Inflammatory macrophage treated with lipopolysaccharide for 4 hours (primary cell): ENCODE measurements around the gene ADGRG2.
A peak's percentile ranks its signal among the peaks of the same experiment; 100 is the strongest.
"Not testable (repeated sequence)": the region's sequence is repeated elsewhere in the genome, so short reads cannot be mapped to it uniquely, and the experiment has no call there.

ENCODE experiments used
- DNase-seq: peaks from one replicate; pipeline ENCODE4 v3.0.0-alpha.2; 2020

Gene ADGRG2

DNA sequence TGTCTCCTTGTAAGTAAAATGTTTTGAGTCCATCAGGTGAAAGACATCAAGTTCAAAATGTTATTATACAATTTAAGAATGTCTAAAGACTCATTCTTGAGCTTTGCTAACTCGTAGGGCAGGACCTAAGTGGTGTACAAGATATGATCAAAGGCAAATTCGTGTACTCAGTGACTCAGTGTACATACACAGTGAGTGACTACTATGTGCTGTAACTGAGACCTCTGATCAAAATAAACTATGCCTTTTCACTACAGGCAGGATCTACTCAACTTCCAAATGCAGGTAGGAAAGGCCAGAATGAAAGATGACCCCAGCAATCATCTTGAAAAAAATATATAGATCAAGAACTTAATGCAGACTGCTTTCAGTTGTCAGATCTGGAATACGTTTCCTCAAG is 49.9 kb downstream of the ADGRG2 start:
- no peak for DNase-seq

DNA sequence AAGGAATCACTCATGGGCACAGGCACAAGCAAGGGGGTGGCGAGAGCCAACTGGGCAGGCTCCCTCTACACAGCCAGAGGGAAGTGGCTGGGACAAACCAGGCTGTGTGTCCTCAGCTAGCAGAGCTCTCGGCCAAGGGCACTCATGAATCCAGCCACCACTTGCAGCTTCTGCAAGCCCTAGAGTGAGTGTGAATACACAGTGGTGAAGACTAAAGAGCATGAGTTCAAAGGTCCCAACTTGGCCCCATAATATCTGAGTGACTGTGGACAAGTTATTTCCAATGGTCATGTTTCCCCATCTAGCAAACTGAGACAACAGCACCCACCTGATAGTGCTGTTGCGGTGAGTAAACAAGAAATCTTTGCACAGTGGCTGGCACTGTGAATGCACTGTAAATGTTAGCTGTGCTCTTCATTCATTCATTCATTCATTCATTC is 51.7 kb downstream of the ADGRG2 start:
- no peak for DNase-seq

DNA sequence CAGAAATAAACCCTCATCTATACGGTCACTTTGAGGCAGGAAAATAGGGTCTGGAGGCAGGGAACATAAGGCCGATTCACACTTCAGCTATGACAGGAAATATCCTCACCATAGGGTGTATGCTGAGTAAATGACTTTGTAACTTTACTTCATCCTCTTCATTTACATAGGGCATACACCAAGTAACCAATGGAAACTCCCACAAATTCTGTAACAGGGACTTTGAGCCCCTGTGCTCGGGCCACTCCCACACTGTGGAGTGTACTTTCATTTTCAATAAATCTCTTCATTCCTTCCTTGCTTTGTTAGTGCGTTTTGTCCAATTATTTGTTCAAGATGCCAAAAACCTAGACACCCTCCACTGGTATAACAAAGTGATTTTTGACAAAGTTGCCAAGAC is 55.3 kb downstream of the ADGRG2 start:
- DNase-seq: peak; percentile 61

DNA sequence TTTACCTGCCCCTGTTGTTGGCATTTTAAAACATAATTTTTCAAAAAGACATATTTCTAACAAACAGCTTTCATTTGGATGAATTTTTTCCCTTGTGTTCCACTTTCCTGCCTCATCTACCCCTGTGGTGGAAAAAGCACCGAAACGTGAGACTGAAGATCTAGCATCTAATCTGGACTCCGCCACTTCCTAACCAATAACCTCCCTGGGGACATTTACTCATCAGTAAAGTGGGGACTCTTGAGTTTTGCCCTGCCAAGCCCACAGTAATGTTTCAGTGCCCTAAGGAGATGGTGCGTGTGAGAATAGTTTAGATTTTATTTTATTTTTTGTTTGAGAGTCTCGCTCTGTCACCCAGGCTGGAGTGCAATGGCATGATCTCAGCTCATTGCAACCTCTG is 56.7 kb downstream of the ADGRG2 start:
- no peak for DNase-seq

DNA sequence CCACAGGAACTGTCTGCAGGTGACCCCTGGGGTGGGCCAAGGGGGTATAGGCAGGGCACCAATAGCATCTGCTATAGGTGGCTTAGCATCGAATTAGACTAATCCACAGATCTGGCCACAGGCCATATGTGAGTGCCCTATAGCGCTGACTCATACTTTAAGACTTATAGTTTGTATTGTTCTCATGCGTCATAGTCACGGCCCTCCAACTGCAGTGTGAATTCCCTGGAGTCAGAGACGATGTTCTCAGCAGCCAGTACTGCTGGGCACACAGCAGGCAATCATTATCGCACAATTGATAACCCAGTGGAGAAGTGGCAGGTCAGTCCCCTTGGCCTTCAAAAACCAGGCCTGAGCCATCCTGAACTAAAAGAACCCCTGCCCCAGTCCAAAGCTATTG is 58.1 kb downstream of the ADGRG2 start:
- DNase-seq: no peak

DNA sequence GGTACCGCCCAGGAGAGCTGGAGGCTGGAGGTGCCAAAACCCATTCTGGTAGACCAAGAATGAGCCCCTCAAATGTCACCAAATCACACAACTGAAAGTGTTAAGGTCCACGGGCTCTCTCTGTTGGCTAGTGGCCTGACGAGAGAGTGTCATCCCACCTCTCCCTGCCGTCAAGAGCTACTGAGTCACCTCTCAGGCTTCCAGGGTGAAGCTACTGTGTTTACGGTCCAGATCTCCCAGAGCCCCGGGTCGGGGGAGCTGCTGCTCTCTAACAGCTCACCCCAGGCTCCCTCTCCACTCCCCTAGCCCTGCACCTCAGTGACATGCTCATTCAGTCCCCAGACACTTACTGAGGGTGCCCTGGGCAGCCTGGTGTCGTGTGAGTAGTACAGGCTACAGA is 59.2 kb downstream of the ADGRG2 start:
- DNase-seq: no peak

DNA sequence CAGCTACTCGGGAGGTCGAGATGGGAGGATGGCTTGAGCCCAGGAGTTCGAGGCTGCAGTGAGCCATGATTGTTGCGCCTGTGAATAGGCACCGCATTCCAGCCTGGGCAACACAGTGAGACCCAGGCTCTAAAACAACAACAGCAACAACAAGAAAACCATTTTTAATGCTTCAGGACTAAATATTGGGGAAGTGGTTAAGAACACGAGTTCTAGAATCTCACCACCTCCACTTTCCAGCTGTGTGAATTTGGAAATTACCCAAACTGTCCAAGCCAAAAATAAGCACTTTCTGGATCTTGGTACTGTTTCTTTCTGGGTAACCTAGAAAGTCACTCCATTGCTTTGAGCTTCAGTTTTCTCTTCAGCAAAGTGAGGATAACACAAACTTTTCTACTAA is 63.2 kb downstream of the ADGRG2 start:
- DNase-seq: peak; percentile 36

DNA sequence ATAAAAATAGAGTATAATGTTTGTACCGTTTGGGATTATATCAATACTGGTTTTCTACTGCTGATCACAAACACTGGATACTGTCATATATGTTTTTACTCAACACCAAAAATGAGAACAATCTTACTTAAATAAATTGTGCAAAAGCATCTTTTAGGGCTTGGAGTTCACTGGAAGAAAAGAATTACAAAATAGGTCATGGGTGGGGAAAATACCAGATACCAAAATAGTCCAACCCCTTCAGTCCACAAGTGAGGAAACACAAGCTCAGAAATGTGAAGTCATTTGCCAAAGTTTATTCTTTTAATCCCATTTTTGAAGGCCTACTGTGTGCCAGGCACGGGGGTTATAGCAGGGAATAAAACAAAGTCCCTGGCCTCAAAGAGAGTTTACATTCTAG is 64.4 kb downstream of the ADGRG2 start:
- peak; percentile 71 for DNase-seq

DNA sequence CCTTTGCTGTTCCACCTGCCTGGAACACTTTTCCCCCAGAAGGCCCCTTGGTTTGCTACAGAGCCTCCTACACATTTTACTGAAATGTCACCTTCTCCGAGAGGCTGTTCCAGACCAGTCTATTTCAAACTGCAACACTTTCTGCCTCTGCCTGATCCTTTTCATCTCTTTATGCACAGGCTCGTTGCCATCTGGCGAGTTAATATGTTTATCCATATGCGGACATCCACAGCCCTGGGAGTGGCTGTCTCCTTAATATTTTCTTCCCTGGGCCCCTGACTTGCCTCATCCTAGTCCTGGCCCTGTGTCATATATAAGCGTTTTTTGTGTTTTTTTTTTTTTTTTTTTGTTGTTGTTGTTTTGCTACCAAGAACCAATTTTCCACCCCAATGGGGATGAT is 73.2 kb downstream of the ADGRG2 start:
- DNase-seq: no peak

DNA sequence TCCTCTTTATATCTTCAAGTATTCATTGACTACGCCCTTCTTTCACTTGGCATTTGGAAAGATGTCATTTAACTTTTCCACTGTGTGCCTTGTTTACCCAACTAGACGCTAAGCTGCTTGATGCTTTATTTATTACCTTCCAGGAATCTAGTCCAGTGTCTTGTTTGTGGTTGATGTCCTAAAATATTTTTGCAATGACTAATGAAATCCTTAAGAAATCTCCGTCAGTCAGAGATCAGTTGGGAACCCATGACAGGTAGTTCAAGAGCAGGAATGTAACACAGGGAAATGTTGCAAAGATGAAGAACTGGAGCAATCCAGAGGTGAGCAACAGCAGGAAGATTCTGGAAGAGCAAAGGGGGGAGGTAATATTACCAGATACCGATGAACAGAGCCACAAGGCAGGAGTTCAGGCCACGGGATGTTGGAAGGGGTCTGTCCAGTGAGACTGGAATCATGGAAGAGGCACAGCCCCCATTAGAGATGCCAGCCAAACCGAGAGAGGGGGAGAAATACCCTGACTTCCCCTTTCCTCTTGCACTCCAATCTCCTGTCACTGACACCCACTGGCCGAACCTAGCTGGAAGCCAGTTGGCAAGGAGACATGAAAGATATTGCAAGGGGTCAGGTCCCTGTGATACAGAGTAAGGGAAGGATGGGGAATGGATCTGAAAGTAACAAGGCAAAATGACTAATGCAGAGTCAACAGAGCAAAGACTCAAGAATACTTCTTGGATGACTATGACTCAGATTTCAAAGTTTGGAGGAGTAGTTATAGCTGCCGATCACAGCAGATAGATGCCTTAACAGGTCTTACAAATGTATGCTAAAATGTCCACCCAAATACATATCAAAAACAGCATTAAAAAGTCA is 75.7 kb downstream of the ADGRG2 start:
- peak; percentile 35 for DNase-seq

DNA sequence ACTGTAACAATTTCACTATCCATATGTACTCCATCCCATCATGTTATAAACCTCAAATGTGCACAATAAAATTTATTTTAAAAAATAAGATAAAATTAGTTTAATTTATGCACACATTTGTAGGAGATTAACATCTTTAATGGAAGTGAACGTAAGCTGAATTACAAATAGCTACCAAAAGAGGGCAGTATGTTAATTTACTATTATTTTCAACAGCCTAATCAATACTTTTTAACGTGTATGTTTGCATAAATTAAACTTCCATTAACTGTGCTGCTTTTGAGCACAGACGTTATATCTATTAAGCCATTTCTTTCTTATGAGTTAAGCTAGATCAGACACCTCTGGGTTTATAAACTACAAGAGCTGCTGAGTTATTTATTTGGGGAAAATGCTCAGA is 81.9 kb downstream of the ADGRG2 start:
- DNase-seq: peak; percentile 5

DNA sequence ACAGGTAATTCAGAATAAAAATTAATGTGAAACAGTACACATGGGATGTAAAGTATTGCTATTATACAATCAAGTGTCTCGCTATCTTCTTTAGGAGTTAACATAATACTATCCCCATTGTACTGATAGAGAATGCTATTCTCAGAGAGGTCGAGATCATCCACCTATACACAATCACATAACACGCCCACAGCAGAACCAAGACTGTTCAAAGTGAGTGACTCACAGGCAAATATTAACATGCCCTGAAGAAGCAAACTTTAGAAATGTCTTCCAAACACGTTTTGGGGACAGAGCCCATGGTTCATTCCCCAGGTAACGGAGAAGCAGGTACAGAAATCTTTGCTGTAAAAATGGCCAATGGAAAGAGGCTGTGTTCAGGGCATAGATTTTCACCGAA is 88.2 kb downstream of the ADGRG2 start:
- DNase-seq: no peak

DNA sequence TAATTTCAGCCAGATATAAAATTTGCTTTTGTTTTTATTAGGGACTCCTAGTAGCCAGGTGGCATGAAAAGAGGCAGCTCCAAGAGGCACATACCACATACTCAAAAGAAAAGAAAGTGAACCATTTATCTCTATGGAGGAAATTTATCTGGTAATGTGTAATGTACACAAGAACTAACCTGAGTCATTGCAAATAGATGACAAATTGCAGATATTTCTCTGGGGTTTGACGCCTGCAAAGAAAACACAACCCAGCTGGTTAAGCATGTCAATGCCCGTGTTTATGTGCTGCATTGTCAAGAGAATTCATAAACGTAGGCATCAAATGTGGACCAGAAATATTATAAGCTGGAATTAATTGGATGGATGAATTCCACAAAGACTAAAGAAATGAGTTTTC is 91.5 kb downstream of the ADGRG2 start:
- DNase-seq: no peak

DNA sequence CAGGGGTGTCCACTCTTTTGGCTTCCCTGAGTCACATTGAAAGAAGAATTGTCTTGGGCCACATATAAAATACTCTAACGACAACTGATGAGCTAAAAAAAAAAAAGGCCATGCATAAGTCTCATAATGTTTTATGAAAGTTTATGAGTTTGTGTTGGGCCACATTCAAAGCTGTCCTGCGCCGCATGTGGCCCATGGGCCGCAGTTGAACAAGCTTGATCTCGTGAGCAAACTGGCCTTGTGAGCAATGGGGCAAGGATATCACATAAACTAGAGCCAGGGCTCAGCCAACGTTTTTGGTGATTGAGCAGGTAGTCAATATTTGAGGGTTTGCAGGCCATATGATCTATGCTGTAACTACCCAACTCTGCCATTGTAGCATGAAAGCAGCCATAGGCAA is 93.7 kb downstream of the ADGRG2 start:
- no peak for DNase-seq

DNA sequence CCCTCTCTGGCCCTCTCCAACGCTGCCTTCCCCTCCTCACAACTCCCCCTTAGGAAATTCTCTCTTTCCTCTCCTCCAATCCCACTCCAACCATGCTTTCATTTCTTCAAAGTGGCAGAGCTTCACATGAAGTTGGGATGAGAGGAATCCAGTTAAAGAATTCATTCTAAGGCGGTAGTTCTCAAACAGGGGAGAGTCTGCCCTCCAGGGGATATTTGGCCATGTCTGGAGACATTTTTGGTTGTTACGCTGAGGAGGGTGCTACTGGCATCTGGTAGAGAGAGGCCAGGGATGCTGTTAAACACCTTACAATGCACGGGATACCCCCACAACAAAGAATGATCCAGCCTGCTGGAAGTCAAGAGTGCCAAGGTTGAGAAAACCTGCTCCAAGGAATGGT is 97.9 kb downstream of the ADGRG2 start:
- no peak for DNase-seq

DNA sequence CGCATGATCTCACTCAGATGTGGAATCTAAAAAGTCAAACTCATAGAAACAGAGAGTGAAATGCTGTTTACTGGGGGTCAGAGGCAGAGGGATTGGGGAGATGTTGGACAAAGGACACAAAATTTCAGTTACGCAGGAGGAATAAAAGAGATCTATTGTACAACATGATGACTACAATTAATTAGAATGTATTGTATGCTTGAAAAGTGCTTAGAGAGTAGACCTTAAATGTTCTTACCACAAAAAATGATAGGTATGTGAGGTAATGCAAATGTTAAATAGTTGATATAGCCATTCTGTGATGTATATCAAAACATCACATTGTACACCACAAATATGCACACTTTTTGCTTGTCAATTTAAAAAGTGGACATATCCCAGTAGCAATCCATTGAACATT is 102.3 kb downstream of the ADGRG2 start:
- DNase-seq: no peak

DNA sequence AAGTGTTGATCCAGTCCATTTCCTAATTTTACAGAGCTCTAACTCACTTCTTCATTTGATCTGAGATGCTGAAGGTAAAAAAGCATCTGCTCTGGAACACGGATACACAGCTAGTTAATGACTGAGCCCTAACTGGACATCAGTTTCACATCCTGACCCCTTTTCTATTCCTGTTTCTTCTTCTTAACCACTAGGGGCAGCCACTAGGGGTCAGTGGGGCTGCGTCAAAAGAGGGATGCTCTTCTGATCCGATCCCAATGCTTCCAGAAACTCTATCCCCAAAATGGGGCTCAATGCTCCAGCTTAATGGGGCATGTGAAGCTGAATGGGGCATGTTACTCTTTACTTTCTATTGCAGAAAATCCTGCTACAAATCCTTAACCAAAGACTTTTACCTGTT is 105.0 kb downstream of the ADGRG2 start:
- peak; percentile 30 for DNase-seq

DNA sequence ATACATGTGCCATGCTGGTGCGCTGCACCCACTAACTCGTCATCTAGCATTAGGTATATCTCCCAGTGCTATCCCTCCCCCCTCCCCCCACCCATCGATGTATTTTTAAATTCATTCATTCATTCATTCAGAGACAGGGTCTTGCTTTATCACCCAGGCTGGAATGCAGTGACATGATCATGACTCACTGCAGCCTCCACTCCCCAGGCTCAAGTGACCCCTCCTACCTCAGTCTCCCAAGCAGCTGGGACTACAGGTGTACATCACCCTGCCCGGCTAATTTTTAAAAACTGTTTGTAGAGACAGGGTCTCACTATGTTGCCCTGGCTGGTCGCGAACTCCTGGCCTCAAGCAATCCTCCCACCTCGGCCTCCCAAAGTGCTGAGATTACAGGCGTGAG is 105.7 kb downstream of the ADGRG2 start:
- DNase-seq: not testable (repeated sequence)

DNA sequence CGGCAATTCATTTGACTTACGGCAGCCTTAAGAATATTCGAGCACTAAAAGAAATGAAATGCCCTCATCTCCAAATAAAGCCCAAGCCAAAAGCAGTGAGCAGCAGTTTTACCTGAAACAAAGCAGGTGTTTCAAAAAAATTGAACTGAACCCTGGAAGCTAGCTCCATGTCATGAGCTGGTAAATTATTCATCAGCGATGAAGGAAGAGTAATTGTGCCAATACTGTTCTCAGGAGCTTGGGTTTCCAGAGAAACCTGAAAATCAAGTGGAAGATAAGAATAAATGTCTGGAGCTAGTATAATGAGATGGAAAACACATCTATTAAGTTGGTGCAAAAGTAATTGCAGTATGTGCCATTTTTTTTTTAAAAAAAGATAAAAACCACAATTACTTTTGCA is 114.4 kb downstream of the ADGRG2 start:
- no peak for DNase-seq

DNA sequence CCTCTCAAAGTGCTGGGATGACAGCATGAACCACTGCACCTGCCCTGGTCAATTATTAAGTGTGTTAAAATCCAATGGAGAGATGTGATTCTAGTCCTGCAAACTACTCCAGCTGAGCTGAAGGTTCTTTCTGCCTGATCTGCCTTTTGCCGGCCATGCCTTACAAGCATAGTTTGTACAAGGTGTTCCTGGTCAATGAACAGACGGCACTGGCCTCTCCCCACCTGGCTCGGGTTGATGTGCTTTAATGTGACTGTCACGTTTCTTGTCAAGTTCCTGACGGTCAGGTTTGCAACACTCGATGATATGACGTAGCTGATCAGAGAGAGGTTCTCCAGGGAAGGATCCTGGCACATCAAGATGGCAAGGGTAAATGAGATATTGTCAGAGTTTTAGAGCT is 115.3 kb downstream of the ADGRG2 start:
- no peak for DNase-seq

DNA sequence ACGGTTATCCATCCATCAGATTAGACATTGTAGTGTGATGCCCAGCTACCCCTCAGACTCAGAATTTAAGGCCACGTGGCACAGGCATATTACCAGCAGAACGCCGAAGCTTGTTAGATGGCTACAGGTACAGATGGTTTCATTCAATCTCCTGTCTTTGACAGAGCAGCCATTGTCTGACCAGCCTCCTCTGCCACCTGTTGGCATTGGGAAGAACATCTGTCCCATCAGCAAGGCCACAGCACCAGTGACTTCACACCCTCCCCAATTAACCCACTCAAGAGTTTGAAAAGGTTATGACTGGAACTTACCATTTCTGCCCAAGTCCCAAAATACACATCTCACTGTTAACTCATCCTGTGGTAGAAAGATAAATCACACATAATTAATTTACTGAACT is 116.4 kb downstream of the ADGRG2 start:
- DNase-seq: no peak

DNA sequence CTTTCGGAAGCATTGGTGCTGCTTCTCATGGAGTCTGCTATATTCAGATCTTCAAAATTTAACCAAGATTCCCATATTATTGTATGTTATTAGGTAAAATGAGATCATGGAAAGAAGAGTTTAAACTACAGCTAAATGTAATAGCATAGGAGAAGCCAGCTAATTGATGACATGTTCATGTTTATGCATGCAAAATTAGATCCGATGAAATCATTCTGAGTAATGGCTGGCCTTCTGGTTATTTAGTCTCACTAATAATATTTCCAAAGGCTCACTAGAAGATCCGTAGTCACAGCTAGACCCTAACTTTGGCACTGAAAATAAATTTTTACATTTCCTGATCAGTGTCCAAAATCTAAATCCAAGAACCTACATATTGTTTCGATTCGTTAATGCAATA is 118.5 kb downstream of the ADGRG2 start:
- DNase-seq: no peak

DNA sequence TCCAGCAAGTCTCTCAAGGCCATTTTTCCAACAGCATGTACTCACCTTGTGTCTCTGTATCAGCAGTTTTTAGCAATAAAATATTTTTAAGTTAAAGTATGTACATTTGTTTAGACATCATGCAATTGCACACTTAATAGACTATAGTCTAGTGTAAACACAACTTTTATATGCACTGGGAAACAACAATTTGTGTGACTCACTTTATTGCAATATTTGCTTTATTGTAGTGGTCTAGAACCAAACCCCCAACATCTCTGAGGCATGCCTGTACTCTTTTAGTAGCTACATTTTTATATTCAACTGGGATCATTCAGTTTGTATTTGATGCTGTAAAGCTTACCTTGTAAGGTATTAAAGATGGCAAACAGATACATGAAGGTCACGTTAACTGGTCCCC is 123.6 kb downstream of the ADGRG2 start:
- DNase-seq: no peak

DNA sequence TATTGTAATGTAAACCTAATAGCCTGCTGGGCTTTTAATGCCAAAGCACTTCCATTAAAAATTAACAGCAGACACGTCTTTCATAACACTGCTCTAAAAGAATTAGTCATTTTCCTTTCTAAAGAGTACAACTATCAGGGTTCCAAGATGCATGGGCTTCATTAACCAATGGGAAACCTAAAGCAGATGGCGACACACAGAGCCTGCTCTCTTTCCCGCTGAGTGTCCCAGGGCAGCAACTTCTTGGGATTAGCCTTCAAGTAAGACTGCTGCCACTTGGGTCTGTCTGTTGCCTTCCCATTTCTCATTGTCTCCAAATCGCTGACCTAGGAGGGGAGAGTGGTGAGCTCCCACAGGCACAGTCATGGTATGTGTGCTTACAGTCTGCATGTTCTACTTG is 124.4 kb downstream of the ADGRG2 start:
- DNase-seq: no peak

DNA sequence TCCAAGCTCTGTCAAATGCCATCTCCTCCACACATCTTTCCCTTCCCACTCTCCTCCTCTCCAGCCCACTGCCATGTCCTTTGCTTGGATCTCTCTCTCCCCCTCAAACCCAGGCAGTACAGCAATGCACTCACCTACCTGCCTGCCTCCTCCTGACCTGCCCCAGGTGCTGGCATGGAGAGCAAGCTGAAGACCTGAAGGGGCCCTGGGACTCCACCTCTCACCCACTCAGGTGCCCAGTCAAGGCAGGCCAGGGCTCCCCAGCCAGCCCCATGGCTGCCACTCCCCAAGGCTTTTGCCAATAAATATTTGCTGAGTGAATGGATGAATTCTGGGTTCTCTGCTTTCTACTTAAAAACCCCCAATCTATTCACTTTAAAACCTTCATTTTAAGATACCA is 125.7 kb downstream of the ADGRG2 start:
- DNase-seq: no peak
